LNCaP clone FGC (cell line): ENCODE results near the gene HLA-F.

Experiments used
- DNase-seq: peaks from one replicate; pipeline ENCODE4 v3.0.0-alpha.2; 2011; ENCODE audit warnings: low read depth
- H3K4me3 ChIP-seq: 2 replicates; pipeline ENCODE4 v1.5.1; 2011; ENCODE audit warnings: mild to moderate bottlenecking, low read depth, low read length, control low read depth
- TF ChIP-seq, protein P1 (sequence below): IDR thresholded peaks from 2 replicates; pipeline ENCODE4 v1.5.1; 2012; ENCODE audit warnings: mild to moderate bottlenecking; ENCODE audit not compliant: control insufficient read depth, insufficient read depth; ENCODE audit errors: extremely low read depth

HLA-F gene

DNA sequence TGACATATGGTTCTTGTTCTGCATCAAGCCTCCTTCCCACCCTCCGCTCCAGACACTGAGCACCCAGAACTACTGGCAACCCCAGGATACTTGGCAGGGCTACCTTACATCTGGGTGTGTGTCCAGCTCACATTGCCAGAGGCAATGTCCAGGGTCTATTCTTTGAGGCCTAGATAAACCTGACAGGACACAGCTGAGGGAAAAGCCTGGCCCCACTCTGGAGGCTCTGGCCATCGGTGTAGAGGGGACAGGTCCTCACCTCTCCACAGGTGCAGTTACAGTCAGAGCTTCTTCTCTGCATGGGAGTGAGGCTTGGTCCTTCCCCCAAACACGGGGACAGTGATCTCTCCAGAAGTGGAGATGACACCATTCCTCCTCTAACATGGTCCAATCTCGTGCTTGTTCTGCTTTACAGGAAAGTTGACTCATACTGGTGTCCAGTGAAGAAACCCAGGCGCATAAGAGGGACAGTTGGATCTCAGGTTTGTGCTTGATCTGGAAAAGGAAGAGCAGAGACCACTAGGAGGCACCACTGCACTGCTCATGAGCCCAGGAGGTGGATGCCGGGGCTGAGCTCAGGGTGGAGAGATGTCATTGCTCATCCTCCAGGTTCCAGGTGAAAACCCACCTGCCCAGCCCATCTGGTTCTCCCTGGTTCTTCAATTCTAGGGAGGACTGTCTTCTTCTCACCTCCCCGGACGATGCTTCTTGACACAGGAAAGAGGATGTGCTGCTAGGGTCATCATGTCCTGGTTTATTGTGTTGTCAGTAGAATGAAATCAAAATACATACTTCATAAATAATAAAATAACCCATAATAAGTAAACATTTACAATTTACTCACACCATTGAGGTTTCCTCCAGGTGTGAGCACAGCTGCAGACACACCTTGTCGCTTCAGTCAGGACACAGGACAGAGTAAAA is 14.7 kb downstream of the HLA-F start:
- no peak overlapping the region for H3K4me3 ChIP-seq
- TF ChIP-seq, protein P1, sequence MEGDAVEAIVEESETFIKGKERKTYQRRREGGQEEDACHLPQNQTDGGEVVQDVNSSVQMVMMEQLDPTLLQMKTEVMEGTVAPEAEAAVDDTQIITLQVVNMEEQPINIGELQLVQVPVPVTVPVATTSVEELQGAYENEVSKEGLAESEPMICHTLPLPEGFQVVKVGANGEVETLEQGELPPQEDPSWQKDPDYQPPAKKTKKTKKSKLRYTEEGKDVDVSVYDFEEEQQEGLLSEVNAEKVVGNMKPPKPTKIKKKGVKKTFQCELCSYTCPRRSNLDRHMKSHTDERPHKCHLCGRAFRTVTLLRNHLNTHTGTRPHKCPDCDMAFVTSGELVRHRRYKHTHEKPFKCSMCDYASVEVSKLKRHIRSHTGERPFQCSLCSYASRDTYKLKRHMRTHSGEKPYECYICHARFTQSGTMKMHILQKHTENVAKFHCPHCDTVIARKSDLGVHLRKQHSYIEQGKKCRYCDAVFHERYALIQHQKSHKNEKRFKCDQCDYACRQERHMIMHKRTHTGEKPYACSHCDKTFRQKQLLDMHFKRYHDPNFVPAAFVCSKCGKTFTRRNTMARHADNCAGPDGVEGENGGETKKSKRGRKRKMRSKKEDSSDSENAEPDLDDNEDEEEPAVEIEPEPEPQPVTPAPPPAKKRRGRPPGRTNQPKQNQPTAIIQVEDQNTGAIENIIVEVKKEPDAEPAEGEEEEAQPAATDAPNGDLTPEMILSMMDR, result peak; percentile 87
- DNase-seq, result peak; percentile 40

DNA sequence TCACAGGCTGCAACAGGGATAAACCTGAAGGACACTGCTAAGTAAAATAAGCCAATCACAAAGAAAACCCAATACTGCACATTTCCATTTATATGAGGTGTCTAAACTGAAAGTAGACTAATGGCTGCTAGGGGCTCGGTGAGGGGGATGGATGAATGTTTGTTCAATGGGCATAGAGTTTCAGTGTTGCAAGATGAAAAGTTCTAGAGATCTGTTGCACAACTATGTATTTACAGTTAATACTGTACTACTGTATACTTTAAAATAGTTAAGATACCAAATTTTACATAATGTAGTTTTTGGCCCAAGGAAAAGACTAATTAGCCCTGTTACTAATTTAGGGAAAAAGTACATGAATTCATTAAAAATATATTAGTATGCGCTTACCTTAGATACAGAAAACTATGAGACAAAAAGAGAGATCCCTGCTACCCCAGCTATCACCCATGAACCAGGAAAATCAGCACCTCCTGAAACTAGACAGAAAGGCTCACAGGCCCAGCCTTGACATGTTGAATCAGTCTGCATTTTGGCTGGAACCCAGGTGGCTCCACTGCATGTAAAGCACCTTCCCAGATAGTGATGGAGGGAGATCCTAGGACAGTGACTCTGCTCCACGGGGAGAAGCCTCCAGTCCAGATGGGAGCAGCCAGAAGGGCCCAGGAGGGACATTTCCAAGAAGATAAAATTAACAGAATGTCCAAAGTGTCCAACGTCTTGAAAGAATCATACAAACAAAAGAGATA is 16.1 kb downstream of the HLA-F start:
- TF ChIP-seq, protein P1, result no peak
- no peak for DNase-seq
- no peak overlapping the region for H3K4me3 ChIP-seq

DNA sequence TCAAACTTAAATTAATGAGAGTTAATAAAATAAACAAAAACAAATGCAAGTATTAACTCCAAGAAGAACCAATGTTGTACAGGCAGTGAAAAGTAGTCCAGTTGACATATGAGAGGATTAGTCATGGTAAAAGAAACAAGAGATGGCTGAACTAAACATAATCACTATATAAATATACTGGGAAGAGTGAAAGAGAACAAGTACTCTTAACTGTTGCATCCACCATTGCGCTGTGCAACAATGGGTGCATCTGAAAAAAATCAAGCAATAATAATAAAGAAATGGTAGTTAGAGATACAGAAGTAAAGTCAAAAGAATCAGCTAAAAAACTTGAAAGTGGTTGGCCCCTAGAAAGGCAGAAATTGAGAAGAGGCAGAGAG is 16.6 kb downstream of the HLA-F start:
- DNase-seq, result no peak
- H3K4me3 ChIP-seq, result no peak overlapping the region
- TF ChIP-seq, protein P1, result no peak

DNA sequence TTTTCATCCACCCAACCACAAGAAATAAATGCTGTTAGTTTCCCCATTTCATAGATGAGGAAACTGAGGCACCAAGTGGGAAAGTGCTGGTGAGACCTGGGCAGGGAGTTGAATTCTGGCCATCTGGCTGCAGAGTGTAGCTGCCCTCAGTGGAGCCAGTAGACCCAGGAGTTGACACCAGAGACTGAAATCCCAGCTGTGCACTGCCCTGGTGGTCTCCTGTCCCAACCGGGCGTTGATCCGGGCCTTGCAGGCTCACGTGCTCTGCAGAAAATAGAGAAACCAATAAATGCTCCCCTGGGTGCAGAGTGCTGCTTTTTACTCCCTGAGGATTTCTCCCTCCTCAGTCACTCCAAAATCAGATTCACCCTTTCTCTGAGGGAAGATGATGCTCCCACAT is 18.4 kb downstream of the HLA-F start:
- no peak overlapping the region for H3K4me3 ChIP-seq
- no peak for DNase-seq
- TF ChIP-seq, protein P1, result no peak

DNA sequence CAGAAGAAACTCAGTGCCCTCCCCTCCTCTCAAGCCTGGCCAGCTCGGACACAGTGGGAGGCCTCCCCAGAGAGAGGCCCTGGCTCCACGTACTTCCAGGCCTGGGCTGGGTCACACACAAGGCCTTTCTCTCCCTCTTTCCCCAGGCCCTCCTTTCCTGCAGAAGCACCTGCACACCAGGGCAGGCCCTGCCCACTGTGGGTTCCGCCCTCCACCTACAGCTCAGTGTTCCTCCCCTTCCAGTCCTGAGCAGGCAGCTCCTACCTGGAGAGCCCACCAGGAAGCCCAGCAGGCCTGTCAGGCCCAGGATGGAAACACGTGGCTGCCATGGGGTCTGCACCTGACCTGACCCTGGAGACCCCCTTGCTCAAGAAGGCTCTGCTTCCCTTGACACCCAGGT is 18.9 kb downstream of the HLA-F start:
- TF ChIP-seq, protein P1, result no peak
- no peak for DNase-seq
- no peak overlapping the region for H3K4me3 ChIP-seq

DNA sequence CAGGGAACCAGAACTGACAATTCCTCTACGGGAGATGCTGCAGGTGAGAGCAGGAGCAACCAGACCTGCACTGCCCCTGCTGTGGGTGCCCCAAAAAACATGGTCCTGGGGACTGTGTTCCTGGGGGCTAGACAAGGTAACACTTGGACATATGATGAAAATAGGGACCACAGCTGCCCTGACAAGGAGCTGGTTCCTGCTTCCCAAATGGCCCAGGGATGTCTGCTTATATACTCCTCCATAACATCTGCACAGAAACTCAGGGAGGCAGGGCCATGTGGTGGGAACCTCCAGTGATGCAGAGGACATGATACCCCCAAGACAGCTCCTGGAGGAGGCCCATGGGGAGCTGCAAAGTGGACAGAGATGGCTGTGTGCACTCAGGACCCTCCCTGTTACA is 19.8 kb downstream of the HLA-F start:
- TF ChIP-seq, protein P1, result no peak
- no peak overlapping the region for H3K4me3 ChIP-seq
- no peak for DNase-seq
